Measurements from ENCODE around the gene MED10. TPM values are rescaled to one million over a fixed set of nuclear protein-coding genes. Genes with fewer than 3 reads are reported as not detected.
"Not testable (repeated sequence)": the region's sequence is repeated elsewhere in the genome, so short reads cannot be mapped to it uniquely, and the experiment has no call there.

The MED10 gene
- total RNA-seq, 2 experiments from 2014 or later: 97.2 to 98.0 TPM

- Histone ChIP-seq H3K27me3 (ENCODE audit: control insufficient read depth in 1 of 2, insufficient read depth in 2 of 2, low read length in 2 of 2) (no peaks in the 10 kb centered on the region), H3K4me3 (ENCODE audit: low read length) (no peak overlapping the region), H3K9me3 (ENCODE audit: control insufficient read depth in 1 of 2, insufficient read depth in 1 of 2, low read length in 2 of 2) (peaks cover 0 to 7% of the 10 kb centered on the region in 2 experiments), H3K27ac (ENCODE audit: low read depth in 1 of 2, low read length in 2 of 2) (no peak overlapping the region), H3K4me1 (ENCODE audit: insufficient read depth, low read length) (peaks cover 22% of the 10 kb centered on the region), H3K36me3 (ENCODE audit: insufficient read depth, low read length) (no peaks in the 10 kb centered on the region)
- no peaks in the 10 kb centered on the region for H3K27me3 Mint-ChIP-seq
- peaks cover 6% of the 10 kb centered on the region for H3K36me3 Mint-ChIP-seq (ENCODE audit: low read depth)
- ChIA-PET POLR2A (interaction anchor here (1.0 kb wide), 1 partner anchor 9 kb away, joined by 3 read pairs; no protein-coding TSS in a partner anchor), CTCF (no interaction called here)
- H3K27ac Mint-ChIP-seq: peak overlapping the region; percentile 57
- no peak overlapping the region for H3K4me3 Mint-ChIP-seq
- no peak for DNase-seq
- TF ChIP-seq CTCF (IDR thresholded peaks at IDR 0.05): no peak
- no peaks in the 10 kb centered on the region for H3K9me3 Mint-ChIP-seq
- H3K4me1 Mint-ChIP-seq (ENCODE audit: low read depth): peaks cover 22% of the 10 kb centered on the region
- ATAC-seq (ENCODE audit: poor library complexity): no peak
- intact Hi-C loops (cut with DNase I, micrococcal nuclease): no loop called here
Measured at GRCh38 chr5:6358434-6358820, 19.9 kb downstream of the MED10 start.

GRCh38 chr5:6357817-6358433, 20.4 kb downstream of the MED10 start:
- H3K4me3 Mint-ChIP-seq; ATAC-seq (ENCODE audit: poor library complexity); H3K9me3 ChIP-seq (ENCODE audit: control insufficient read depth in 1 of 2, insufficient read depth in 1 of 2, low read length in 2 of 2); H3K9me3 Mint-ChIP-seq; H3K36me3 ChIP-seq (ENCODE audit: insufficient read depth, low read length); DNase-seq; H3K27me3 Mint-ChIP-seq; POLR2A ChIA-PET; intact Hi-C loops (cut with DNase I, micrococcal nuclease); H3K27me3 ChIP-seq (ENCODE audit: control insufficient read depth in 1 of 2, insufficient read depth in 2 of 2, low read length in 2 of 2); H3K4me3 ChIP-seq (ENCODE audit: low read length); H3K27ac ChIP-seq (ENCODE audit: low read depth in 1 of 2, low read length in 2 of 2); H3K36me3 Mint-ChIP-seq (ENCODE audit: low read depth); CTCF ChIA-PET: not testable (repeated sequence)
- H3K27ac Mint-ChIP-seq: peak overlapping the region; percentile 57
- H3K4me1 Mint-ChIP-seq (ENCODE audit: low read depth): peaks cover 22% of the 10 kb centered on the region
- H3K4me1 ChIP-seq (ENCODE audit: insufficient read depth, low read length): peaks cover 22% of the 10 kb centered on the region

- Mint-ChIP-seq H3K4me3 (no peak overlapping the region), H3K9me3 (no peaks in the 10 kb centered on the region), H3K36me3 (ENCODE audit: low read depth) (peaks cover 6% of the 10 kb centered on the region), H3K27ac (no peak overlapping the region), H3K4me1 (ENCODE audit: low read depth) (peaks cover 20% of the 10 kb centered on the region), H3K27me3 (no peaks in the 10 kb centered on the region)
- TF ChIP-seq CTCF (IDR thresholded peaks at IDR 0.05): no peak
- DNase-seq (no peak), ATAC-seq (ENCODE audit: poor library complexity) (no peak)
- intact Hi-C loops (cut with DNase I, micrococcal nuclease): no loop called here
- ChIA-PET POLR2A (no interaction called here), CTCF (no interaction called here)
- no peak overlapping the region for H3K27ac ChIP-seq (ENCODE audit: low read depth in 1 of 2, low read length in 2 of 2)
- no peaks in the 10 kb centered on the region for H3K36me3 ChIP-seq (ENCODE audit: insufficient read depth, low read length)
- no peak overlapping the region for H3K4me3 ChIP-seq (ENCODE audit: low read length)
- H3K9me3 ChIP-seq (ENCODE audit: control insufficient read depth in 1 of 2, insufficient read depth in 1 of 2, low read length in 2 of 2): peaks cover 0 to 4% of the 10 kb centered on the region in 2 experiments
- H3K27me3 ChIP-seq (ENCODE audit: control insufficient read depth in 1 of 2, insufficient read depth in 2 of 2, low read length in 2 of 2): no peaks in the 10 kb centered on the region
- H3K4me1 ChIP-seq (ENCODE audit: insufficient read depth, low read length): peaks cover 22% of the 10 kb centered on the region
Measured at GRCh38 chr5:6356578-6357164, 21.7 kb downstream of the MED10 start.

GRCh38 chr5:6355294-6355693, 23.1 kb downstream of the MED10 start:
- no peak overlapping the region for H3K27ac ChIP-seq (ENCODE audit: low read depth in 1 of 2, low read length in 2 of 2)
- H3K9me3 ChIP-seq (ENCODE audit: control insufficient read depth in 1 of 2, insufficient read depth in 1 of 2, low read length in 2 of 2): peaks cover 0 to 4% of the 10 kb centered on the region in 2 experiments
- H3K9me3 Mint-ChIP-seq: no peaks in the 10 kb centered on the region
- CTCF ChIA-PET: no interaction called here
- TF ChIP-seq CTCF (IDR thresholded peaks at IDR 0.05): no peak
- H3K4me1 Mint-ChIP-seq (ENCODE audit: low read depth): peaks cover 14% of the 10 kb centered on the region
- DNase-seq (no peak), ATAC-seq (ENCODE audit: poor library complexity) (no peak)
- H3K27me3 ChIP-seq (ENCODE audit: control insufficient read depth in 1 of 2, insufficient read depth in 2 of 2, low read length in 2 of 2): no peaks in the 10 kb centered on the region
- POLR2A ChIA-PET: no interaction called here
- peaks cover 11% of the 10 kb centered on the region for H3K4me1 ChIP-seq (ENCODE audit: insufficient read depth, low read length)
- H3K4me3 ChIP-seq (ENCODE audit: low read length): no peak overlapping the region
- intact Hi-C loops (cut with DNase I, micrococcal nuclease): no loop called here
- no peak overlapping the region for H3K27ac Mint-ChIP-seq
- no peak overlapping the region for H3K4me3 Mint-ChIP-seq
- H3K36me3 ChIP-seq (ENCODE audit: insufficient read depth, low read length): no peaks in the 10 kb centered on the region
- H3K27me3 Mint-ChIP-seq: no peaks in the 10 kb centered on the region
- H3K36me3 Mint-ChIP-seq (ENCODE audit: low read depth): peaks cover 6% of the 10 kb centered on the region

Measured in CD4-positive, alpha-beta T cell (primary cell).